Central memory CD4-positive, alpha-beta T cell (primary cell): ENCODE results near the gene RASSF4.

Experiments
- DNase-seq: peaks from one replicate; pipeline ENCODE4 v3.0.0; 2022

Gene RASSF4

GRCh38 chr10:44977287-44978212 is 17.9 kb downstream of the RASSF4 start:
- DNase-seq, result no peak

GRCh38 chr10:44978213-44978569 is 18.6 kb downstream of the RASSF4 start:
- DNase-seq, result no peak

- DNase-seq, result no peak
Observed at GRCh38 chr10:44978570-44979280, 19.1 kb downstream of the RASSF4 start, which contains the start of gene DEPP1. TSS of gene DEPP1 (minus strand) at chr10:44978809. CDS start at chr10:44978030, 779 bp downstream.

- DNase-seq, result no peak
Observed at GRCh38 chr10:44979281-44980191, 19.9 kb downstream of the RASSF4 start.

- DNase-seq, result no peak
Observed at GRCh38 chr10:44980309-44981171, 20.9 kb downstream of the RASSF4 start.

- DNase-seq, result no peak
Observed at GRCh38 chr10:44981172-44982113, 21.8 kb downstream of the RASSF4 start.

GRCh38 chr10:44982114-44982460 is 22.5 kb downstream of the RASSF4 start:
- DNase-seq, result no peak

- DNase-seq, result no peak
Observed at GRCh38 chr10:44982496-44982895, 22.9 kb downstream of the RASSF4 start.

GRCh38 chr10:44983066-44983894 is 23.7 kb downstream of the RASSF4 start:
- DNase-seq, result no peak

- no peak for DNase-seq
Observed at GRCh38 chr10:44983895-44984278, 24.3 kb downstream of the RASSF4 start.

- no peak for DNase-seq
Observed at GRCh38 chr10:44984671-44985101, 25.1 kb downstream of the RASSF4 start.

GRCh38 chr10:44985175-44985681 is 25.6 kb downstream of the RASSF4 start:
- DNase-seq, result no peak

GRCh38 chr10:44986179-44986578 is 26.6 kb downstream of the RASSF4 start:
- no peak for DNase-seq

- no peak for DNase-seq
Observed at GRCh38 chr10:44986670-44987069, 27.1 kb downstream of the RASSF4 start.

GRCh38 chr10:44988957-44989585 is 29.5 kb downstream of the RASSF4 start:
- DNase-seq, result no peak

GRCh38 chr10:44989597-44990301 is 30.1 kb downstream of the RASSF4 start:
- no peak for DNase-seq

- no peak for DNase-seq
Observed at GRCh38 chr10:44990302-44990655, 30.7 kb downstream of the RASSF4 start.

GRCh38 chr10:44990965-44991364 is 31.4 kb downstream of the RASSF4 start:
- no peak for DNase-seq

GRCh38 chr10:44991571-44991970 is 32.0 kb downstream of the RASSF4 start:
- DNase-seq, result no peak
